ENCODE data around the gene ZBTB48.

Gene ZBTB48

DNA sequence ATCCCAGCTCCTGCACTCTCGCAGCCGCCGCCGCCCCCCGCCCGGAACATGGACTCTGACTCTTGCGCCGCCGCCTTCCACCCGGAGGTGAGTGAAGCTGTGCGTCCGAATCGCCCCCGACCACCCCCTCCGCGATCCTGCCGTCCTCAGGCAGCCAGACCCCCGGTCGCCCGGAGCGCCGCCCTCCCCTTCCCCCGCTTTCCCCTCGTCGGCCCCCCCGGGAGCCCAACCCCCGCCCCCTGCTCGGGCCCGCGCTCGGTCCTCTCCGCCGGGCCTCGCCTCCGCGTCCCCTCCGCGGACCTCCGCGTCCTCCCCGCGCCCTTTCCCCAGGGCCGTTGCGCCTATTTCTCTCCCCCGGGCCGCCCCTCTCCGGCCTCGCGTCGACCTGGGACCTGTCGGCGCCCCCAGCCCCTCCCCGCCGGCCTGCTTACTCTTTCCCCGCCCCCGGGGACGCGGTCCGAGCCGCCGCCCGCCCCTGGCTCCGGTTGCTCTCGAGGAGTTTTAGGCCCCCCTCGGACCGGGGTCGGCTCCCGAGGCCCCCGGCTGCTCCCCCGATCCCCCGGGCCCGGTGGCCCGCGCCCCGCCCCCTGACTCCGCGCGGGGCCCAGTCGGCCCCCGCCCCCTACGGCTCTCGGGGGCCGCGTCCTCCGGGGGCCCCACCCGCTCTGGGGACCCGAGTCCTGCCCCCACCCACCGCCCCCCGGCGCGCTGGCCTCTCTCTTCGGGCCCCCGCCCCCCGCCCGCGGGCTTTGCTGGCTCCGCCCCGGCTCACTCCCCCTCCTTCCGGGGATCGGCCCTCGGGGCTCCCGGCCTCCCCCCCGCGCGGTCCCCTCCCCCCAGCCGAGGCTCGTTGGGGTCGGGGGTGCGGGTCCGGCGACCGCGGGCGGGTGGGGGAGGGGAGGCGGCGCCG lies 34.5 kb downstream of the ZBTB48 start:
- DNase-seq: no peak

- no peak for DNase-seq
Measured at GRCh38 chr1:6614929-6615785, 35.4 kb downstream of the ZBTB48 start.

DNA sequence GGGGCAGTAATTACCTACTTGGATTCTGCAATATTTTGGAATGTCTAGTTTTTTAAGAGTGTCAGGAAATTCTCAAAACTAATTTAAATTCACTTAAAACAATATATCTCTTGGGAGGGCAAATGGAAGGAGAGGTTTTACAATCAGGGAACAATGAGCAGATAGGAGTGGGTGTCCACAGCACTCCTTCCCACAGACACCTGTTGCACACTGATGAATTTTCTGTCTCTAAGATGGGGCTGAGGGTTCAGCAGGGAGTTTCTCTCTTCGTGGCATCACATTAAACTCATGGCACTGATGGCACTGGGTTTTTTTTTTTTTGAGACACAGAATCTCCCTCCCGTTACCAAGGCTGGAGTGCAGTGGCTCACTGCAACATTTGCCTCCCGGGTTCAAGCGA lies 39.3 kb downstream of the ZBTB48 start:
- DNase-seq: no peak

DNA sequence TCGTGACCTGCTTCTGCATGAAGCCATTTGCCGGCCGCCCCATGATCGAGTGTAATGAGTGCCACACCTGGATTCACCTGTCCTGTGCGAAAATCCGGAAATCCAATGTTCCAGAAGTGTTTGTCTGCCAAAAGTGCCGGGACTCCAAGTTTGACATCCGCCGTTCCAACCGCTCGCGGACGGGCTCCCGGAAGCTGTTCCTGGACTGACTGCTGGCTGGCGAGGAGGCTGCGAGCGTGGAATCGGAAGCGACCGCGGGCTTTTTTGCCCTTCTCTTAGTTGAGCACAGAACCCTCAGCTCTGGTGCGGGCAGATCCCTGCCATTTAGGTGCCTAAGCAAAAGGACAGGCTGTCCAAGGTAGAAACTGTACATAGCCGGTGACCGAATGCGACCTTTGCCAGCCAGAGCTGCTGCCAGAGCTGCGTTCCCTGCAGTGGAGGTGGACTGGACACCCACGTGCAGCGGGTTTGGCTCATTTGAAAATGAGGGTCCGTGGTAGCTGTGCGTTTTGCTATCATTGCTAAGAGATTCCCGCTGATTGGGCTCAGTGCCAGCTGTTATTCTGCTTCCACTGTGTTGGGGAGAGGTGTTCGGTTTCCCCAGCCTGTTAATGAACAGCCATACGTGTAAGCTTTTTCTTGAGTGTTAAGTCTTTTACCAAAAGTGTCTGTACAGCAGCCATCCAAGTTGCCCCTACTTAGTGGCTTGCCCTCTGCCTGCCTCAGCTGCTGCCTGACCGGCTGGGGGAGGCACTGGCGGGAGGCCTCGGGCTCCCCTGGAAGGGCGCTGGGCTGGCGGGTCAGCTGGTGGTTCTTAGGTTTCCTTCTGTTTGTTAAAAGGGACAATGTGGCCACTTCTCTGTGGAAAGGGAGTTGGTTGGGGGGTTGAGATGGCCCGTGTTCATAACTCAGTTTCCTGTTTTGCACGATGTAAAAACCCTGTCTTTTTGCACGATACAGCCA lies 41.9 kb downstream of the ZBTB48 start:
- DNase-seq: no peak

DNA sequence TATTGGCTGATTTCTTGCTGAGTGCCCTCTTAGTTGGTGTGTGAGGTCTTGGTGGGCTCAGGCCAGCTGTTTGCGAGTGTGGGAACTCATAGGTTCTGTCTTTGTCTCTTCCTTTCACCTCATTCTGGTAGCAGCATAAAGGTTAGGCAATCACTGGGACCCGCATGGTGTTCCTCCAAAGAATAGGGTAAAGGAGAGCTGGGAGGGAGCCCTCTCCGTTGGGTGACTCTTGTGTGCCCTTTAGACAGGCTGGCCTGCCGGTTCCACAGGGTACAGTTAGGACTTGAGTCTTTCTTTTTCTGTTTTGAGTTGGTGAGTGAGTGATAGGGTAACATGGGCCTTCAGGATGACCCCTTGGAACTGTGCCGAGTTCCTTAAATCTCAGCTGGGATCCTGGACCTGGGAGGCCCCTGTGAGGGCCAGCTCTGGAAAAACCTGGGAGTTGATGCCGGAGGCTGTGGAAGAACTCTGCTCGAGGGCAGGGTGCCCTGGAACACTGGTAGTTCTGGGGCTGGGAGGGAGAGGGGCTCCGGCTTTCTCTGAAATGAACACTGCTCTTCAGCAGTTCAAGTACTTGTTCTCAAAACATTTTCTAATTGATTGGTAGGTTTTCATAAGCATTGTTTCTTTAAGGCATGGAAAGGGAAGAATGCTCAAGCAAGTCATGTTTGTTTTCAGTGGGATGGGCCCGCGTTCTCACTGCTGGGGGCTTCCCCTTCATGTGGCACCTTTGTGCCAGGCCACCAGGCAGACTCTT lies 42.8 kb downstream of the ZBTB48 start:
- DNase-seq: no peak

GRCh38 chr1:6623269-6623965 lies 43.6 kb downstream of the ZBTB48 start:
- DNase-seq: no peak

DNA sequence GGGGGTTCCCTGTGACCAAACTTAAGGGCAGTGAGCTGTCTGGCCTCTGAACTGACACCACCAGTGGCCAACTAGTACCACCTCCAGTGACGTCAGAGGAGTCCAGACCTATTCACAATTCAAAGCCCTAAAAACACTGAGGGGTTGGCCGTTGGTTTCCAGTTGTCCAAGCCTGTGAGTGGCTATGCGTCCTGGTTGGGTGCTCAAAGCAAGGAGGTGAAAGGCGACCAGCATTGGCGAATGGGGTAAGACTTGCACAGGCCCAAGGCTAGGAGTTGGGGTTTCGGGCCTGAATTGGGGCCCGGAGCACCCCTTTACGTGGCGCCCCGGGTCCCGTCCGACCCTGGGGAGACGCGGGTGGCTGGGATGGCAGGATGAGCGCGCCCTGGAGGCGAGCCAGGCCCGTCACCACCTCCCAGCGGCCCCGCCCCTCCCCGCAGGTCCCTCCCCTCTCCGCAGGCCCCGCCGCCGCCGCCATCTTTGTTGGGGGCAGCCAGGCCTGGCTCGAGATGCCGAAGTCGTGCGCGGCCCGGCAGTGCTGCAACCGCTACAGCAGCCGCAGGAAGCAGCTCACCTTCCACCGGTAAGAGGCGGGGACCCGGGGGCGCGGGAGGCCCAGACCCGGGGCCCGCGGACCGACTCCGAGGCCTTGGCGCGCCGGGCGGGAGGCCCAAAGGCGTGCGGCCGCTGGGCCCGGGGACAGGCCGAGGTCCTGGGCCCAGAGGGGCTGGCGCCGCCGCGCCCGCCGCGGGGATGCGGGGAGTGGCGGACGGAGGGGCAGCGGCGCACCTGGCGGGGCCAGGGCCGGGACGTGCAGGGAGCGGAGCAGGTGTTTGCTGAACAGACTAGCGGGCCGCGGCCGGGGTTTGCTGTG lies 45.2 kb downstream of the ZBTB48 start, which contains the start of gene THAP3:
Gene THAP3 (plus strand): TSS at position 159 of the 874 bp plus-strand sequence. CDS start 351 bp downstream, at position 510.
- DNase-seq: peak; percentile 46

DNA sequence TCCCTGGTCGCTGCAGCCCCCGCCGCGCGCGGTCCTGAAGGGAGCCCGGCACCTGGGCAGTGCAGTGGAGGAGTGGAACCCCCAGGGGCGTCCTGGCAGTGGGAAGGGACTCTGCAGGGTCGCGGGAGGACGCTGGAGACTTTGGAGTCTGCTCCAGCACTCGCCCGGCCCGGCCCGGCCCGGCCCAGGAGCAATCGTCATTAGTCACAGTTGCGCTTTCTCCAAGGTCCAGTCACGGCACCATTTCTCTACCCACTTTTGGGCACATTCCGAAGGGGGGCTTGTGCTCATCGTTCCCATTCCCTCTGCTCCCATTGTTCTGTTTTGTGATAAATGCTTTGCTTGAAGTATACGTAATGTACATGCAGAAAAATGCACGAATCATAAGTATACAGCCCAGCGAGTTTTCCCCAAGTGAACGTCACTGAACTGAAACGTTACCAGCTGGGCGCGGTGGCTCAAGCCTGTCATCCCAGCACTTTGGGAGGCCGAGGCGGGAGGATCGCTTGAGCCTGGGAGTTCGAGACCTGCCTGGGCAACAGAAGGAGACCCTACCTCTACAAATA lies 45.9 kb downstream of the ZBTB48 start:
- no peak for DNase-seq

DNA sequence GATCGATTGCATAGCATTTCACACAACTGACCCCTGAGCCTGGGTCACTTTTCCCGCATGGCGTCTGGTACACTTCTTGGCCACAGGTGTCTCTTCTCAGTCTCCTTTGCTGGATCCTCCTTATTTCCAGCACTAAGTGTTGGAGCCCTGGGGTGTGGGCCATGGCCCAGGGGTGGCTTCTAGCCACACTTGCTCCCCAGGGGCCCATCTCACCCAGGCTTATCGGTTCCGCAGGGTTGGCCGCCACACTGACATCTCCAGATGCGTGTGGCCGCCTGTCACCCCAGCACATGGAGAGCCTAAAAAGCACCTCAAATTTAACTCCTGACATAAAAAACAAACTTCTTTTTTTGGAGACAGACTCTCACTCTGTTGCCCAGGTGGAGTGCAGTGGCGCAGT lies 47.2 kb downstream of the ZBTB48 start:
- DNase-seq: no peak

DNA sequence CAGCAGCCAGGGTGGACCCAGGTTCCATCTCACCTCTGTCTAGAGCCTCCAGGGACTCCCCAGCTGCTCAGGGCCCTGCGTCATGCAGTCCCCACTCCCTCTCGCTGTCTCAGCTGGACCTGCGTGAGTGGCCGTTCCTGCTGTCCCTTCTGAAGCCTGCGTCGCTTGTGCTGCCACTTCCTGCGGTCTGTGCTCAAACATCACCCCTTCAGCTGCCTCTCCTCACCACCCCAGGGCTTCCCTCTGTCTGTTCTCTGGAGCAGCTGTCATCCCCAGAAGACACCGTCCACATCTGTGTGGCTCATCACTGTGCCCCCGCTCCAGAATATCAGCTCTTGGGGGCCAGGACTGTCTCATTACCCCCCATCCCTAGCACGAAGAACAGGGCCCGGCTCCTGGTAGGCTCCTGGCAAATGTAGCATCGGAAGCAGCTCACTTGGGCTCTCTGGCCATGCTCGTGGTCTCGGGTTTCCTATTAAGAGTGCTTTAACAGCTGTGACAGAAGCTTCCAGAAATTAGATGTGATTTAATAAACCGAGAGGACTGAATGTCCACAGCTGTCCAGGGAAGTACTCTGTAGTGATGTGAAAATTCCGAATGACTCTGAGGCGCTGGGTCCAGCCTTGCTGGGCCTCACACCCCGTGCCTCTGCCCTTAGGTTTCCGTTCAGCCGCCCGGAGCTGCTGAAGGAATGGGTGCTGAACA lies 48.2 kb downstream of the ZBTB48 start:
- DNase-seq: no peak

- DNase-seq: no peak
Measured at GRCh38 chr1:6628971-6629479, 49.2 kb downstream of the ZBTB48 start.

GRCh38 chr1:6630027-6630426 lies 50.2 kb downstream of the ZBTB48 start:
- DNase-seq: no peak

DNA sequence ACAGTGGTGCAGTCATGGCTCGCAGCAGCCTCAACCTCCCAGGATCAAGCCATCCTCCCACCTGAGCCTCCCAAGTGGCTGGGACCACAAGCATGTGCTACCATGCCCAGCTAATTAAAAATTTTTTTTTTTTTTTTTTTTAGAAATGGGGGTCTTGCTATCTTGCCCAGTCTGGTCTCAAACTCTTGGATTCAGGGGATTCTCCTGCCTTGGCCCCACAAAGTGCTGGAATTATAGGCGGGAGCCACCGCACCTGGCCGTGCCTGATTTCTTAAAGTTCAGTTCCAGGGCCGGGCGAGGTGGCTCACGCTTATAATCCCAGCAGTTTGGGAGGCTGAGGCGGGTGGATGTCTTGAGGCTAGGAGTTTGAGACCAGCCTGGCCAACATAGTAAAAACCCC lies 51.3 kb downstream of the ZBTB48 start:
- DNase-seq: no peak

DNA sequence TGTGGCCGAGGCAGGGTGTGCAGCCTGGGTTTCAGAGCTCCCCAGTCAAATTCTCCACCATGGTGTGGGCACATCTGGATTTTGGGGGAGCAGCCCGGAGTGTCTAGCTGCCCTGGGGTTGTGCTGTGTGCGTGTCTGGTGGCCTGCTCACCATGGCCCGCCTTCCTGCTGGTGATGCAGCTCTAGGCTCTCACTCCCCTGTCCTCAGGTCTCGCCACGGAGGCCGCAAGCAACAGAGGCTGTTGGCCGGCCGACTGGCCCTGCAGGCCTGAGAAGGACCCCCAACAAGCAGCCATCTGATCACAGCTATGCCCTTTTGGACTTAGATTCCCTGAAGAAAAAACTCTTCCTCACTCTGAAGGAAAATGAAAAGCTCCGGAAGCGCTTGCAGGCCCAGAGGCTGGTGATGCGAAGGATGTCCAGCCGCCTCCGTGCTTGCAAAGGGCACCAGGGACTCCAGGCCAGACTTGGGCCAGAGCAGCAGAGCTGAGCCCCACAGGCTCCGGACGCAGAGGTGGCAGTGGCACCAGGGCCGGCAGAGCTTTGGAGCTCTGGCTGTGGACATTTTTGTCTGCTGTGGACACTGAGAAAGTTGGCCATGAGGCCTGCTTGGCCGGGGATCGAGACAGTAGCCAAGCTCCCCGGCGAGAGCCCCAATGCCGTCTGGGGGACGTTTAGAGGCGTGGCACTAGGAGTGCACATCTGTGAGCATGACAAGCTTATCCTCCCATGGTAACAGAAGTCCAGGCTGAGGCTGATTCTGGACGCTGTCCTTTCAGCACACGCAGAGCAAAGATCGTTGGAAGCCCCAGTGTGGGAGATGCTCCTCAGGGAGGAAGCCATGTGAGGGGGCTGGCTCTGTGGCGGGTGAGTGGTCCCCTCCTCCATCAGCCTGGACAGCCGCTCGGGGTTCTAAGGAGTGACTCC lies 53.1 kb downstream of the ZBTB48 start:
- no peak for DNase-seq

DNA sequence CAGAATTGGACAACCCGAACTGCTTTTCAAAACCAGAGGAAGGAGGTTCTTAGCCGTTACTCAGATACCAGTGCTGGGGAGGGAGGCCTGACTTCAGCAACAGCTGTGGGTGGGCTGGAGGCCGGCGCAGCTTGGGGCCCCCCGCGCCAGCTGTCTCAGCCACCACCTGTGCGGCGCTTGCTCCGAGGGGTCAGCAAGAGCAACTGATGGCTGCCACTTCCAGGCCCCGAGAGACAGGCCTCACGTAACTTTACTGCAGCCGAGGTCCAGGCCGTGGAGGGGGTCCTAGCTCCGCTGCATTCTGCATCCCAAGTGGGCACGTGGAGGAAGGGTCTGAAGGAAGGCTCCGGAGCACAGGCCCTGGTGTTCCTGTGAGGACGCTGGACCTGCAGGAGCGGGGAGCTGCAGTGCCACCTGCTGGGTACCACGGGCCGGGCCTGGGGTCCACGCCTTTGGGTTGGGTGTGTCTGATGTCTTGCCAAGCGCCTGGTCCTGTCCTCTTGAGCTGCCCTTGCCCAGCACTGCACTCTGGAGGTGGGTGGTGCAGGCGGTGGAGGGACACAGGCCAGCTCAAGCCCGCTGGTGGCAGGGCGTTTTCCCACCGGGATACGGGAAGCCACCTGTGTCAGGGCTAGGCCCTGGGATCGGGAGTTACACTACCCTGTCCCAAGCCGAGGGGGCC lies 54.7 kb downstream of the ZBTB48 start:
- no peak for DNase-seq

DNA sequence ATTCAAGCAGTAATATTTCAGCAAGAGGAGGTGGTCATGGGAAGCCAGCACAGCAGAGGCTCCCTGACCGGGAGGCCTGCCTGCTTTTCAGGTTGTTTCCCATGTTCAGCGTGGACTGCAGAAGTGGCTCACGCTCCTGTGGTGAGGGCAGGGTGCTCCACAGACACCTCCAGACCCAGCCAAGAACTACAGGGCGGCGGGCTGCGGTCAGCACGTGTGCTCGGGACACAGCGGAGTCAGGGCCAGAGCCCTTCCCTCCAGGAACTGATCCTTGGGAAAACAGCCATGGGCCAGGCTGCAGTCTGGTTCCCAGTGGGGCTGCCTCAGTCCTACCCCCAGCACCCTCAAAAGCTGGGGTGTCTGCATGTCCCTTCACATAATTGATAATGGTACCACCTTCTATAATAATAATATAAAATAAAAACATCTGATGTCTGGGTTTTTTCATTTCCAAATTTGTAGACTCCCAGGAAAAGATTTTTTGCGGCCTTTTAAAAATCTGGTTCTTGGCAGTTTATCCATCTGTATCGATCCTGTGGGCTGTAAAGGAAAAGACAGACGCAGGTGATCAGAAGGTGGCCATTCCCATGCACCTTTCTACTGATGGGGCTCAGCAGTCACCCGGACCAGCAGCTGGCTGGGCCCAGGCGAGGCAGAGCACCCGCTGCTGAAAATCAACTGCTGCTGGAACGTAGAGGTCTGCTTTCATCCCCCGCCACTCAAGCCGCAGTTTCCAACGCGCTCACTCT lies 55.5 kb downstream of the ZBTB48 start:
- no peak for DNase-seq
